ENCODE data around the gene GLO1.

DNA sequence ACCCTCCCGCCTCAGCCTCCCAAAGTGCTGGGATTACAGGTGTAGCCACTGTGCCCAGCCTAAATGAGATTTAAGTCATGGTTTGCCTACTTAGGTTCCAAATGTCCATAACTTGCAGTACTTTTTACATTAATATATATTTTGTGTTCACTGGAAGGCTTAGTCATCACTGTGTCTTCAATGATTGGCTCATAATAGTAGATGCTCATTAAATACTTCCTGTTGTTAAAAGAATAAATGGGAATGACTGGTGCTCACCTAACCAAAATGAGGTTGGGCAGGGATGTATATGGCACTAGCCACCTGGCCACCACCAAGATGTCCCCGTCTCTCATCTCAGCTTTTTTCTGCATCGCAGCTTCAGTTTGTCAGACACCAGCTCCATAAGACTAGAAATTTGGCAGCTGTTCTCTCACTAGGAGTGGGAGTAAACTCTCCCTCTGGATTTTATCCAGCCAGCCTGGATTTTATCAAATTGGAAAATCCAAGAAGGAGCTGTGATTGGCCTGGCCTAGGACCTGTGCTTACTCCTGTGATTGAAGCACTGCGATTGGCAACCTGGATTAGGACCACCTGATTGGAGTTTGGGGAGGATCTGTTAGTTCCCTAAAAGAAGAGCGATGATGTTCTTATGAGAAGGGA lies 1.1 kb upstream of the GLO1 start:
- TF ChIP-seq, protein P1, sequence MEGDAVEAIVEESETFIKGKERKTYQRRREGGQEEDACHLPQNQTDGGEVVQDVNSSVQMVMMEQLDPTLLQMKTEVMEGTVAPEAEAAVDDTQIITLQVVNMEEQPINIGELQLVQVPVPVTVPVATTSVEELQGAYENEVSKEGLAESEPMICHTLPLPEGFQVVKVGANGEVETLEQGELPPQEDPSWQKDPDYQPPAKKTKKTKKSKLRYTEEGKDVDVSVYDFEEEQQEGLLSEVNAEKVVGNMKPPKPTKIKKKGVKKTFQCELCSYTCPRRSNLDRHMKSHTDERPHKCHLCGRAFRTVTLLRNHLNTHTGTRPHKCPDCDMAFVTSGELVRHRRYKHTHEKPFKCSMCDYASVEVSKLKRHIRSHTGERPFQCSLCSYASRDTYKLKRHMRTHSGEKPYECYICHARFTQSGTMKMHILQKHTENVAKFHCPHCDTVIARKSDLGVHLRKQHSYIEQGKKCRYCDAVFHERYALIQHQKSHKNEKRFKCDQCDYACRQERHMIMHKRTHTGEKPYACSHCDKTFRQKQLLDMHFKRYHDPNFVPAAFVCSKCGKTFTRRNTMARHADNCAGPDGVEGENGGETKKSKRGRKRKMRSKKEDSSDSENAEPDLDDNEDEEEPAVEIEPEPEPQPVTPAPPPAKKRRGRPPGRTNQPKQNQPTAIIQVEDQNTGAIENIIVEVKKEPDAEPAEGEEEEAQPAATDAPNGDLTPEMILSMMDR (IDR thresholded peaks at IDR 0.05) = no peak
- no peak for TF ChIP-seq ZFX (IDR thresholded peaks at IDR 0.05; ENCODE audit: borderline replicate concordance)
